Stimulated activated CD4-positive, alpha-beta T cell treated with anti-CD3 and anti-CD28 coated beads, Interleukin-12 subunit alpha, Interleukin-12 subunit beta, amount 100 ng/mL, for 48 hours (primary cell): ENCODE measurements around the gene CNNM4.
A peak's percentile ranks its signal among the peaks of the same experiment; 100 is the strongest.

ENCODE experiments used
- DNase-seq, 3 donors: peaks; one replicate each; pipeline ENCODE4 v3.0.0-alpha.2; 2020; ENCODE audit warnings: low read depth in 2 of 3, low spot score in 1 of 3

The CNNM4 gene

DNA sequence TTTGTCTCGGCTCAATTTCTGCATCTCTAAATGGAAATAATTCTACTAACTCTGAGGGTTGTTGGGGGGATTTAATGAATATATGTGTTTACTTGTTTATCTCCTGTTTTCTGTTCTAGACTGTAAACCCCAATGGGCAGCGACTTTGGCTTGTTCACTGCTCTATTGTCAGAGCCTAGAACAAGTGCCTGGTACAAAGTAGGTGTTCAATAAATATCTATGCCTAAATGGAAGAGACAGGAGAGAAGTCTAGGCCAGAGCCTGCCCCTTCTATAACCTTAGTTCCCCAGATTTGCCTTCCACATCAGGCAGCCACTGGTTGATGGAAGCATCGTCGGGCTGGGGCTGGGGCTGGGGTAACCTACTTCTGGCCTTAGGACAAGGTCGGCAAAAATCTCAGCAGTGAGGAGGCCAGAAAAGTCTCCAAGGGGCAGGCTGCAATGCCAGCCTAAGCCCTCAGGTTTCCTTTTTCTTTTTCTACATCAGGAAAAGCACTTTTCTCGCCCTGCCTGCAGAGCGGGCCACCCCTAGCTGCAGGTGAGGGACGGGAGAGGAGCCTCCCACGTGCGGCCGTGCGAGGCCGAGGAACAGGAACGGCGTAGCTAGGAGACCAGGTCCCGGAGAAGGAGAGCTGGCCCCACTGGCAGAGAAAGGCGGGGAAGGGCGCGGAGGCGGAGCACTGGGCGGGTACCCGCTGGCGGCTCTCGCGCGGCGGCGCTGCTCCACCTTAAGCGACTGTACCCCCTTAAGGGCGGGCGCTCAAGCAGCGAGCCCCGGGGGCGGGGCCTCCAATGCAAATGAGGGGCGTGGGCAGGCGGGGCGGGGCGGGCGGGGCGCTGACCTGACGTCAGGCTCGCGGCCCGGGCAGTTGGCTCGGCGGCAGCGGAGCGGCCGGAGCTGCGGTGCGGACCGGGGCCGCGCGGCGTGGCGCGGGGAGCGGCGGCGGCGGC, at the start of gene CNNM4:
Gene CNNM4 (plus strand): TSS at position 867 of the 950 bp plus-strand sequence. CDS start 98 bp downstream, outside the sequence.
- peak; percentile 84 to 91 (median 89) for DNase-seq

DNA sequence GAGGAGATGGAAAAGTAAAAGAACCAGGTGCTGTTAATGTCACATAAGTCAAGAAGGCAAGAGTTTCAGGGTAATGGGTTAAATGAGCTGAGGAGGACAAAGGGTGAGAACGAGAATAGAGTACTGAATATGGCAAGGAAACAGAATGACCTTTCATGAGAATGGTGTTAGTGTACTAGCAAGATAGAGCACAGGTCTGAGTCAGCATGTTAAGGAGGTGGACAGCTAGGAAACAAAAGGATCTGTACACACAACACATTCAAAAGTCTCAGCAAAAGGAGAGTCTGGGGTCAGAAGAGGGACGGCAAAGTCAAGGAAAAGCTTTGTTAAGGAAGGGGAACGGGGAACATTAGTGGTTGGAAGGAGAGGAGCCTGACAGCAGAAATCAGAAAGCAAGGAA, 49.7 kb upstream of the CNNM4 start:
- DNase-seq = no peak

DNA sequence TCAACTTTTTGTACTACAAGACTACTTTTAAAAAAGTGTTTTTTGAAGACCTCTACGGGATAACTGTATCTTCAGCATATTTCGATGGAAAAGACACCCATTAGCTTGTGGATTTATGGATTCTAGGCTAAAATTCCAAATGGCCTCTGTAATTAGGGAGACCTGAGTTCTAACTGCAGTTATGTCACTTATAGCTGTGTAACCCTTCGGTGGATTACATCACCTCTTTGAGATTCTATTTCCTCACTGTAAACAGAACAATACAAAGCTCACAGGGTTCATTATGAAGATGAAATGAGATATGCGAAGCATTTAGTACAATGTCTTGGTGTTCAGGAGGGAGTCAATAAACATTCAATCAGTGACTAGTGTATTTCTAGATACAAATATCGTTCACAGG, 45.0 kb upstream of the CNNM4 start:
- no peak for DNase-seq

DNA sequence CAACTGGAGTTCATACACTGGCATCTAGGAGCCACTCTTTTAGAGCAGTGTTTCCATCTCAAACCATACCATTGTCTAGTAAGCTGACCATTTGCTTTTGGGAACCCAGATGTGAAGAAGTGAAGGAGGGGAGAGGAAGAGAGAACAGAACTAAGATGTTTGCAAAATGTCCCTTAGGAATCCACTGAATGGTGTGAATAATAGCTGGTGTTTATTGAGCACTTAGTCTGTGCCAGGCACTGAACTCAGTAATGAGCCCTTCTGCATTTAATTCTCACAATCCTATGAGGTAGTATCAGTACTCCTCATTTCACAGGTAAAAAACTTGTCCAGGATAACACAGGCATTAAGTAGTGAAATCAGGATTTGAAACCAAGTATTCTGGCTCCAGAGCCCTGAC, 44.3 kb upstream of the CNNM4 start:
- no peak for DNase-seq

DNA sequence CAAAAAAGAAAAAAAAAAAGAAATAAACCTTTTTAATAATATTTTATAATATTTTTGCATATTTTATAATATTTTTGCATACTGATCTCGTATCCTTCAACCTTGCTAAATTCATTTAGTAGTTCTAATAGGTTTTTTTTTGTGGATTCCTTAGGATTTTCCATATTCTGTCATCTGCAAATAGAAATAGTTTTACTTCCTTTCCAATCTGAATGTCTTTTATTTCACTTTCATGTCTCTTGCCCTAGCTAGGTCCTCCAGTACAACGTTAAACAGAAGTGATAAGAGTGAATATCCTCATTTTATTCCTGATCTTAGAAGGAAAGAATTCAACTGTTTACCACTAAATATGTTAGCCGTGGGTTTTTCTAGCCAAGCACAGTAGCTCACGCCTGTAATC, 34.6 kb upstream of the CNNM4 start:
- DNase-seq = no peak

DNA sequence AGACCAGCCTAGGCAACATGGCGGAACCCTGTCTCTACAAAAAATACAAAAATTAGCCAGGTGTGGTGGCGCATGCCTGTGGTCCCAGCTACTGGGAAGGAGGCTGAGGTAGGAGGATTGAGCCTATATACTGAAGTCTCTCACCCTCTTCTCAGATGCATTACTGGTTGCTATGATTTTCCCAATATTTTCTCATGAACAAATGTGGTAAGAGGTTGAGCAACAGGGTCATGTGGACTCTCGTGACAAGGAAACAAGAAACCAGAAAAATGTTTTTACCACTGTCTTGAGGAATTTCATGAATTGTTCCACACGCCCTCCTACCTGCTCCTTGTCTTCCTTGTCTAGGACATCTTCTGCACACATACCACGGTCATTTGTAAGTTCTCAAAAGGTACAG, 33.3 kb upstream of the CNNM4 start:
- no peak for DNase-seq

- no peak for DNase-seq
Observed at GRCh38 chr2:96729748-96730147, 31.0 kb upstream of the CNNM4 start.

GRCh38 chr2:96730212-96730611, 30.5 kb upstream of the CNNM4 start:
- no peak for DNase-seq

DNA sequence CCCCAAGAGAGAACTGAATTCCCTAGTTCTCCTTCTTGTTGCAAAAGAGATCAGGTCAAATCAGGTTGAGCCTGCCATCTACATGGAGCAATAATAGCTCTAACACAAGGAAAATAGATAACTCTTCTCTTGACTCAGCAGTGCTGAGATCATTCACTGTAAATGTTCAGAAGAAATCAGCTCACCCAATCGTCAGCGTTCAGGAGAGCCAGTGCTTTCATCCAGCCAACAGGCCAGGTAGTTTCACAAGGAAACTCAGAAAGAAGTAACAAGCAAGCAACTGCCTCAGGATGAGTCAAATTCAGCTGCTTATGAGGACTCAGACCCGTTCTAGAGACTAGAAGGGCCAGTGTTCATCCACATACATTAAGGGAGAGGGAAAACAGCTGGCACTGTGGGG, 26.8 kb upstream of the CNNM4 start:
- DNase-seq = no peak

- DNase-seq = no peak
Observed at GRCh38 chr2:96734880-96735583, 25.7 kb upstream of the CNNM4 start.

DNA sequence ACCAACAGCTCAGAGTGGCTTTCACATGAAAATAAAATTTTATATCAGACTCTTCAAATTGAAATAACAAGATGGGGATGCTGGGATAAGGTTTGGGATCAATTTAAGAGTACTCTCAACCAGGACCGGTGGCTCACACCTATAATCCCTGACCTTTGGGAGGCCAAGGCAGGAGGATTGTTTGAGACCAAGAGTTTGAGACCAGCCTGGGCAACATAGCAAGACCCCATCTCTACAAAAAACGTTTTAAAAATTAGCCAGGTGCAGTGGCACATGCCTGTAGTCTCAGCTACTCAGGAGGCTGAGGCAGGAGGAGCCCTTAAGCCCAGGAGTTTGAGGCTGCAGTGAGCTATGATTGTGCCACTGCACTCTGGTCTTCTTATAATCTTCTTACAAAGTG, 23.5 kb upstream of the CNNM4 start:
- no peak for DNase-seq

DNA sequence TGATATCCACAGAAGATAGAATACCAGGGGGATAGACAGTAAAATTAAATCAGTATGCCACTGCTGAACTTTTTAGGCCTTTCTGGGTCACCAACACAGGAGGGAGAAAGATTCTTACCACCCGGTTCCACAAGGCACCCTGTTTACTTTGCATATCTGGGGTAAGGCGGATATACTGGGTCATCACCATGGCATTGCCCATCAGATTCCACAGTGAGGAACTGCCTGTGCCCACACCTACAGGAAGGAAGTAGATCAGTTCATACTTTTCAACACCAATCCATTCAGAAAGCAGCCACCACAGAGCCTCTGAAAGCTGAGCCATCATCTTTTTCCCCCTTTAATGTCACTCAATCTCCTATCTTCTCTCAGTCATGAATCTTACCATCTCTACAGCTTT, 22.9 kb upstream of the CNNM4 start:
- no peak for DNase-seq

GRCh38 chr2:96739076-96739632, 21.5 kb upstream of the CNNM4 start:
- DNase-seq = no peak

DNA sequence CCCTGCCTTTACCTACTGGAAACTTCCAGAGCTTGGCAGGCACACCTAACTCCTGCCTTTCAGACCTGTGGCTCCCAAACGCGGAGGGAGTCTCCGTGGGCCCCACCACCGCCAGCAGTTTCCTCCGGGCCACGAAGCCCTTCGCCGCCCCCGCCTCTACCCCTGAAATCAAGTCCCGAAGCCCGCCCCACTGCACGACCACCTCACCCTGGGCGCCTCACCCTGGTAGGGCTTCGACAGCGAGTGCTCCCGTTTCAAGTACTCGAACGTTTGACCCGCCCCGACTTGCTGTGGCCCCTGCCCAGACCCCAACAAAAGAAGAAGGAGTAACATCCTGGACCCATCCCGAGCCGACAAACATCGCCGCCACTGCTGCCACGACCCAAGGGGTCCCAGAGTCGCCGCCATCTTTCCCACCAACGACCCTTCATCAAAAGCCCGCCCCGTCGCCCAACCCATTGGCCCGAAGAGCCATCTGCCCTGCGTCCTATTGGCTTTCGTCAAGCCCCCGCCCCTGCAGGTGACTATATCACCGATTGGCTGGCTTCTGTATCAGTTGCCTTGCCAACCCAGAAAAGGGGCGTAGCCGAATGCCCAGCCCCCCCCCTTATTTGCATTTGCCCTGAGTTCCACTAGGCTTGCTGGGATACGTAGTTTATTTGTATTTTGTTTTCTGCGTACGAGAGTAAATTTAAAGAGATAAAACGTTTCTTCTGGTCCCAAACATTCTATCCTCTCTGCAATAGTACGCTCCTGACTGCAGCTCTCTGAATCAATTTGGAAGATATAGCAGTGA, 20.9 kb upstream of the CNNM4 start, which contains the start of gene LMAN2L:
Gene LMAN2L (minus strand): TSS at position 432 of the 796 bp plus-strand sequence. CDS start 24 bp downstream, at position 408.
- peak; percentile 91 to 96 (median 94) for DNase-seq

GRCh38 chr2:96747061-96747617, 13.6 kb upstream of the CNNM4 start:
- no peak for DNase-seq

DNA sequence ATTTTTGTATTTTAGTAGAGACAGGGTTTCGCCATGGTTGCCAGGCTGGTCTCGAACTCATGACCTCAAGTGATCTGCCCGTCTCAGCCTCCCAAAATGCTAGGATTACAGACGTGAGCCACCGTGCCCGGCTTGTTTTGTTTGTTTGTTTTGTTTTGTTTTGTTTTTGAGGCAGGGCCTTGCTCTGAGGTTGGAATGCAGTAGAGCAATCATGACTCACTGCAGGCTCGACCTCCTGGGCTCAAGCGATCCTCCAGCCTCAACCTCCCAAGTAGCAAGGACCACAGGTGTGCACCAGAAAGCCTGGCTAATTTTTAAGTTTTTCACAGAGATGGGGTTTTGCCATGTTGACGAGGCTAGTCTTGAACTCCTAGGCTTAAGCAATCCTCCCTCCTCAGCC, 8.9 kb upstream of the CNNM4 start:
- DNase-seq = no peak

DNA sequence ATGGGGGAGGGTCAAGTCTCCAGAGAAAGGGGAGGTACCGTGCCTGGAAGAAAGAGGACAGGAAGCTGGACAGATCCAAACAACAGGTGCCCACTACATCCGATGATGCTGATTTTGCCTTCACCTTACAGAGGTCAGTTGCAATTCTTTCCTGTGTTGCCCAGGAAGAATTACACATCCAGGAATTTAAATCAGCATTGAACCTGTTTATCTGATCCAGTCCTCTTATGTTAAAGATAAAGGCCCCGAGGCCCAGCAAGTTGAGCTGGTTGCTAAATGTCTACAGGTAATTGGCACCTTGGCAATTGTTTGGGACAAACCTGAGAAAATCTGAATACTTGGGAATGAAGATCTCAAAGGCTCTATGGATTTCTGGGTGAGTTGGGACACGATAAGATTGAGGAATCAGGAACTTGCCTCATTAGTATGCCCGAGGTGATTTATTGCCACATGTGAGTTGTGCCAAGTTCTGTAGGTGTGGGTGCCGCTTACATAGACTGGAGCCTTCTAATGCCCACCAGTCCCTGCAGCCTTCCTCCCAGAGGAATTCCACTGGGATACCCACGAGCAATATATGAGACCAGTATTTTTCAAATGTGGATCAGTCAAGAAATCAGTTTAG, 6.9 kb upstream of the CNNM4 start:
- DNase-seq = no peak

DNA sequence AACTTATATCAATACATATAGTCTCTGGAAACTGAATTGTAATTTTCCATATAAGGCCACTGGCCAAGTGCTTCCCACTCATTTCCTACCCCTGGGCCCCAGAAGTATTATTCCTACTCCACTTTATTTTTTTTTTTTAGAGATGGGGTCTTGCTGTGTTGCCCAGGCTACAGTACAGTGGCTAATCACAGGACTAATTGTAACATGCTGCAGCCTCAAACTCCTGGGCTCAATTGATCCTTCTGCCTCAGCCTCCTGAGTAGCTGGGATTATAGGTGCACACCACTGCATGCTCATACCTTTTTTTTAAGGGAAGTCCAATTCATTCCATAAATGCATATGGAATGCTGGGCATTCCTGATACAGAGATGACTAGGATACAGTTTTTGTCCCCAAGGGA, 6.4 kb upstream of the CNNM4 start:
- no peak for DNase-seq

DNA sequence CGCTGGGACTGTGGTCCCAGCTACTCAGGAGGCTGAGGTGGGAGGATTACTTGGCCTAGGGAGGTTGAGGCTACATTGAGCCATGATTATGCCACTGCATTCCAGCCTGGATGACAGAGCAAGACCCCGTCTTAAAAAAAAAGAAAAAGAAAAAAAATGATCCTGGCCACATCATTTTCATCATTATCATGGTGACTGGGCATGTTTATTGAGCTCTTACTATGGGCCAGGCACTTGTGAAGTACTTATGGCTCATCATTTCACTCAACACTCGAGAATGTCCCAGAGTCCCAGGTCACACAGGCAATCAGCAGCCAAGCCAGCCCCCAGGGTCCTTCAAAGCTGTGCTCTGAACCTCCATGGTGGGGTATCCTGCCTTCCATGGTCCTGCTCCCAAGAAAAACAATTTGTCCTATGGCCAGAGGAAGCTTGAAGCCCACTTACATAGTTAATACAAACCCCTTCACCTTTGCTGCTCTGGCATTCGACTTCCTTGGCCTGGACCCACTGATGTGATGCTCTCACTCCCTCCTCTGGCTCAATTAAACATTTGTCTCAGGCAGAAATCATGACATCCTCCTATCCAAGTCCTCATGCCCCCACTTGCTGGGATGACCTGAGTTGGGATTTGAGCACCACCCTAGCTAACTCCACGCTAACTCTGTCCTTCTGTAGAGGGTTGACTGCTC, 3.8 kb upstream of the CNNM4 start:
- DNase-seq = no peak

GRCh38 chr2:96757477-96757860, 3.2 kb upstream of the CNNM4 start:
- no peak for DNase-seq
